HG03521 (cell line): ENCODE measurements around the gene ZP2.
"Not testable (repeated sequence)": the region's sequence is repeated elsewhere in the genome, so short reads cannot be mapped to it uniquely, and the experiment has no call there.

Experiments used
- ATAC-seq: cut with Tn5 transposase; IDR thresholded peaks from one replicate; pipeline ENCODE4 v1.9.1; 2021; ENCODE audit warnings: mild to moderate bottlenecking, moderate library complexity; ENCODE audit not compliant: unreplicated experiment

Gene ZP2

DNA sequence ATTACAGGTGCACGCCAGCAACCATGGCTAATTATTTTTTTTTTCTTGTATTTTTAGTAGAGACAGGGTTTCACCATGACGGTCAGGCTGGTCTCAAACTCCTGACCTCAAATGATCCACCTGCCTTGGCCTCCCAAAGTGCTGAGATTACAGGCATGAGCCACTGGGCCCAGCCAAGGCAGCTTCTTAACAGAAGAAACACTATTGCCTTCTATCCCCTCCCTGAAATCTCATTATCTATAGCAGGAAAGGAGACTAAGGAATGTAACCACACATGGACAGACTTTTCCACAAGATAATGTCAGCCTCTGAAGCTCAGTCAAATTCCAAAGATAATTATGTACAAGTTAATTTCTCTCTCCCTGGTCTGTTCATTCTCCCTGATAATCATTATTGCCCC, 5.7 kb upstream of the ZP2 start:
- no peak for ATAC-seq

DNA sequence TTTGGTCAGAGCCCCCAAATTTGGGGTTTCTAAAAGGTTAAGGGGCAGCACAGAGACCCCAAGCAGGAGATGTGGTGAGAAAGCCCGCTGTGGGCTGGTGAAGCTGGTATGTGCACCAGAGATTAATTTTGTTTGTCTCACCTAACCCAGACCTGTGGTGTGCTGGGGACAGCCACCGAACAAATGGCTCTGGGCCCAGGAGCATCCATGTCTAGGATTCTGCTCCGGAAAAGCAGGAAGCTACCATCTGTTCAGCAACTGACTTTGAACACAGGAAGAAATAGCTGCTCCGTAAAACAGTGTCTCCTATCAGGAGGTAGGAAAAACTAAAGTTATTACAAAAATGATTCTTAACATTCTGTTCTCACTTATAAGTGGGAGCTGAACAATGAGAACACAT, 2.7 kb upstream of the ZP2 start:
- no peak for ATAC-seq

DNA sequence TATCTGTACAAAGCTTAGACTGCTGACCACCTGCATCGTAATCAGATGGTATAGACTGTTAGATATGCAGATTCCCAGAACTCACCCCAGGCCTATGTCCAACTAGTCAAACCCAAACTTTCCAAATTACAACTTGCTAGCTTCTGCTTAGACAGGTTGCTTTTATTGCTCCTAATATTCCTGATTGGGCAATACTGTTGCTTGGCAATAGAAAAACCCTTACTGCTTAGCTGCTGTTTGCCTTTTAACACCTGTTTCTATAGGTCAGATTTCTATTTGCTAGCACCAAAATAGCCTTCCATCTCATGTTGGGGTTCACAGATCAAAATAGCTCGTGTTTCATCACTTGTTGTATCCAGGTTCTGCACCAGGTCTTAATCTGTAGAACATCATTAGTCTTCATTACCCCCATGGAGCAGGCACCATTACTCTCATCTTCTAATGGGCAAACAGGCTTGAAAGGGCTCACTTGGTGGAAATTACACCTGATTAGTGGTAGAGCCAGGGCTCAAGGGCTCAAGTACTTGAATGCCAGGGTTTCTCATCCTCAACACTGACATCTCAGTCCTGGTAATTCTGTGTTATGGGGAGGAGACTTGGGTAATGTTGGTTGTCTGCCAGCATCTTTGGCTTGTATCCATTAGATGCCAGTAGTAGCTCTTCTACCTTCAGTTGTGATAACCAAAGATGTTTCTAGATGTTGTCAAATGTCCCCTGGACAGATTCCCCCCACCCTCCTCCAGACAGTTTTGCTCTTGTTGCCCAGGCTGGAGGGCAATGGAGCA, 2.7 kb downstream of the ZP2 start:
- ATAC-seq, result no peak

DNA sequence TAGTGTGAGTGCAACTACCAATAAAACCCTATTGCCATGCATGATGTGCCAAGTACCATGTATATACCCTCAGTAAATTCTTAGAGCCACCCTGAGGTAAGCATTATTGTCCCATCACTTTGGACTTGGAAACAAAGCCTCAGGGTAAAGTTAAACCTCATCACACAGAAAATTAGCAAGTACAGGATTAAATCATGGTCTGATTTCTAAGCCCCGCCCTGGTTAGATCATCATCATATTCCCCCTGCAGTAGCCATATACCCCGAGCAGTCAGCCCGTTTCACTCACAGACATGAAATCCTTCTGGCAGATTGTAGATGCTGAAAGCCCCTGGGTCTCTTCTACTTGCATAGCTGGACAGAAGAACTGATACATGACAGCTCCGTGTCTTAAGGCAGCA, 4.8 kb downstream of the ZP2 start:
- ATAC-seq, result no peak

DNA sequence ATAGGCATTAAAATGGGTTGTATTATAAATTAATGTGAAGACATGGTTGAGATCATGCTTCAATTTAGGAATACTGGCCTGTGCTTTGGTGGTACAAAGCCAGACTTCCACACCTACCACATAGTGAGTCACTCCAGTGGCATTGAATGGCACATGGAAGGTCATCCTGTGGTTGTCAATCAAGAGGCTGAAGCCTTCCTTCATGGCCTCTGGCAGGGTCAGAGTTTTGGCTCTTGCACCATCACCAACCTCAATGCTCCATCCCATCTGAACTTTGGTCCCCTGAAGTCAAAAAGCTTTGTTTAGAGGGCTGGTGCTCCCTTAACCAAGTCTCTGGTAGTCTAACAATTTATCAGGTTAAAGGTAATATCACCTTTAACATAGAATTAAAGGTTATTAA, 6.1 kb downstream of the ZP2 start:
- ATAC-seq, result no peak

DNA sequence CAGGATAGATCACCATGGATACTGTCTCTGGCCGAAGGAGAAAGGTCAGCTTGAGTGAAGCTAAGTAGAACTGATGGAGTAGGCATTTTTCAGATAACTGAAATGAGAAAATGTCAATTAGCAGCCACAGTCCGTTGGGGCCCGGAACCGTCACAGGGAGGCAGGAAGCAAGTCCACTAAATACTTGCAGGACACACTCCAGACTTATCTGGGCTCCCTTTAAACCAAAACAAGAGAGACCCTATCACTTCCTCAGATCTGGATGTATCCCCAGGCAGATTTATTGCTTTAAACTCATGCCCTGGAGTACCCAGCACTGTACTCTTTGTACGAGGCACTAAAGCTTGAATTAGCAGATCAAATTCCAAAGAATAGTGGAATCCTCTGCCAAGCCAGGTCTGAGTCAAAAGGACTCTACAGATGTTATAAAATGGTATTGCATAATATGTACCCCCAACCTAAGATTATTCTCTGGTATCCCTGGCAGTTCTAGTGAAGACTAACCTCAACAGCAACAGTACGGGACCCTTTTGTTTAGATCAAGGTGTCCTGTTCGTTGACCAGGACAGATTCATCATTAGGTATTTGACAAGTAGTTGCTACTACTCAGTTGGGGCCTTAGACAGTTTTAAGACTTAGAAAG, 8.1 kb downstream of the ZP2 start:
- ATAC-seq, result no peak

DNA sequence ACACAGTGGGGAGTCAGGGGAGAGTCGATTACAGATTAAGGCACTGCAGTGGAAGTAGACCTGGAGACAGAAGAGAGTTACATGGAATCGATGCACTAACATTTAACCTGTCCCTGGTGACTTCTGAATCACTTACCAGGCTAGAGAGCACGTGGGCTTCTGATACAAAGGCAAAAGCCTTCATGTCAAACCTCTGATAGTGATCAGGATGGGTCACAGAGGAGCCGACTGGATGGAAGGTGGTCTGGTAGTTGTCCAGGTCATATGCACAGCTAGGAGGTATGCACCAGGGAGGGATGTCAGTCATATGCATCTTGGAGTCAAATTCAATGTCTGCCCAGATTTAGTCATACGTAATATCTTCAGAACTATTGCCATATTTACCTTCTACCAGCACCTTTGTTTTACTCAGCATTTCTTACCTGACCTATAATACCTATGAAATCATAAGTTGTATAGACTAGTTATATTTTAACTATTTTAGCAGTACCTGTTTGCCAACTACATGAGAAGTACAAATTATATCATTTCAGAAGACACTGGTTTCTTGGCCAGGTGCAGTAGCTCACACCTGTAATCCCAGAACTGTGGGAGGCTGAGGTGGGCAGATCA, 11.7 kb downstream of the ZP2 start:
- no peak for ATAC-seq

DNA sequence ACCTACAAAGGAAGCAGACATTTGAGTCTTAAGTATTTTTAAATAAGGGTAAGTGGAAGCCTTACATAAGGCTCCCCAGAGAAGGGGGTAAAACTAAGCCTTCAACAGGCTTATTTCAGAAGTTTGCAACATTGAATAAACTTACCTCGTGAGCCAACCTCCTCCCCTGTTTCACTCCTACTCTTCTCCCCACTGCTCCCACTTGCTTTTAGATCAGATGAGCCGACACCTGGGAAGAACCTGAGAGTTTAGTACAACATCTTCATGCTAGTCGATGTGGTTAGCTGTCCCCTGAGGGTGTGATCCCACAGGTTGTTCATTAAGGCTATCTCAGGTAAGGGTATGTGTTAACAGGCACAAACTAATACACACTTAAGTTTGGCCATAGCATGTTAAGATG, 13.8 kb downstream of the ZP2 start:
- no peak for ATAC-seq

DNA sequence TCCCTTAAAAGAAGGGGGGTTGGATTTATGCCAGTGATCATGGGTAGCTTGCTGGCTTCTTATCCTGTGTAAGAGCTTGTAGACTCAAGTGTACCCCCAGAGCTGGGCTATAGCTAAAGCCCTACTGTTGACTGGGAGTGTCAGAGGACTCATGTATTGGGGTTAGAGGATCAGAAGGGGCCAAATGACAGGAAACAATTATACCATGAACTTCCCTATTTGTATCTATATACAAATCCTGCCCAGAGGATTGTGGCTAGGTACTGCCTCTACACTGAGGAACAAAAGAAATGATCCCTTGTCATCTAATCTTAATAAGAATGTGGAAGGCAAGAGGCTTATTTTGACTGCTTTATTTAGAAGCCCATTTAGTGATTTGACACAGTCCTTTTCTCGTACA, 14.3 kb downstream of the ZP2 start:
- ATAC-seq, result no peak

DNA sequence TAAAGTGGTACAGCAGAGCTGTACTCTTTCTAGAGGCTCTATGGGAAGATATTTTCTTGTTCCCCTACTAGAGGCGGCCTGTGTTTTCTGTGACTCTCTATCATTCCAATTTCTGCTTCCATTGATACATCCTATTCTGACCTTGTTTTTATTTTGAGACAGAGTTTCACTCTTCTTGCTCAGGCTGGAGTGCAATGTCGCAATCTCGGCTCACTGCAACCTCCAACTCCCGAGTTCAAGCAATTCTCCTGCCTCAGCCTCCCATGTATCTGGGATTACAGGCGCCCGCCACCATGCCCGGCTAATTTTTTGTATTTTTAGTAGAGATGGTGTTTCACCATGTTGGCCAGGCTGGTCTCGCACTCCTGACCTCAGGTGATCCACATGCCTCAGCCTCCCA, 16.0 kb downstream of the ZP2 start:
- not testable (repeated sequence) for ATAC-seq

DNA sequence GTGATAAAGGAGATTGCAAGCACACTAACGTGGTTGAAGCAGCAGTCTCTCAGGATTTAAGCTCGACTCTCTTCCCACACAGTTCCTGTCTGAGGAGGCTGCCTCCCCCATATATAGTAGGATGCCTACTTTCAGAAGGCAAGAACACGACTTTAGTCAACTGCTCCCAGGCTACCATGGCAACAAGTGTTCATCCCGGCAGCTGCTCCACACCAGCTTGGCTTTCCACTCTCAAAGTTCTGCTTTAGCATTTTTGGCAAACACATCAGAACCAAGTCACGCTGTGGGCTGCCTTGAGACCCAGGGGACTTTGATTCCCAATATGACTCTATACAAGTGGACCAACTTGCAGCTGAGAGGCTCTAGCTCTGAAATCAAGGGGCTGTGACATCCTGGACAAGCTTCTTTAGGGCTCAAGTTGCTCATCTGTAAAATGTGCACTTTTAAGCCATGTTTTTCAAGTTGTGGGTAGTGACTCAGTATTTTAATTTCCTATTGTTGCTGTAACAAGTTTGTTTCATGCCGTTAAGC, 16.5 kb downstream of the ZP2 start:
- no peak for ATAC-seq

DNA sequence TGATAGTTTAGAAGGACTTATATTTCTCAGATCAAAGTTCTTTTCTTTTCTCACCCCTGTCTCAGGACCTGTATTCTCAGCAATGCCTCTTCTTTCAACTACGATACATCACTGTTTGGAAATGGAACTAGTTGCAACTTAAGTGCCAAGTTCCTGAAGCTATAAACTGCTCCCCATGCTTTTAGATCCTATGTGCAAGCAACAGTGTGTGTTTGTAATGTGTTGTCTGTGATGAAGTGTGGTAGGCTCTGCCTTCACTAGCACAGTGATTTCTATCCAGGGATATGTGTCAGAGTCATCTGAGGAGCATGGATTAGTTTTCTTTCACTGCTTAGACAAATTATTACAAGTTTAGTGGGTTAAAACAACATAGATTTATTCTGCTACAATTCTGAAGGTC, 18.4 kb downstream of the ZP2 start:
- no peak for ATAC-seq

DNA sequence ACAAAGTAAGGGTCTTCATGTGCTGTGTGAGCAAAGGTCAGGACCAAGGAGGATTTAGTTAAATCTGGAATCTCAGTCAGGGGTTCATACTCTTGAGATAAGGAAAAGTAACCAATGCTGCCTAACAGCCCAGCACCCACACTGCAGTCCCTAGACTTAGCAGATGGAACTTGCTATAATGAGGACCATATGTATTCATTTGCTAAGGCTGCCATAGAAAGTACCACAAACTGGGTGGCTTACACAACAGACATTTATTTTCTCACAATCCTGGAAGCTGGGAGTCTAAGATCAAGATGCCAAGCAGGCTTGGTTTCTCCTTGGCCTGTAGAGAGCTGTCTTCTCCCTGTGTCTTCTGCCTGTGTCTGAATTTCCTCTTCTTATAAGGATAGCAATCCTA, 20.8 kb downstream of the ZP2 start:
- no peak for ATAC-seq

DNA sequence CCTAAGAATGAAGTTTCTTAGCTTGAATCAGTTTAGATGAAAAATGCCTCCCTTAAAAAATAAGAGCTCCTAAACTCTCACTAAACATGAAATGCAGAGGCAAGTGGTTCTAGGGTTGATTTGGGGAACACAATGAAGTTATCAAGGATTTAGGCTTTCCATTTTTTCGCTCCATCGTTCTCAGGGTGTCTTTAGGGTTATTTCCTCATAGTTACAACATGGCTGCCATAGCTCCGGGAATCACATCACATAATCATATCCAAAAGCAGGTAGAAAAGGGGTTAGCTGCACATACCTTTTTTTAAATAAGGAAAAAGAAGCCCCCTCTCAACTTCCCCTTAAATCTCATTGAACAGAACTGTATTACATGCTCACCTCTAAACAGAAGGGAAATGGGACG, 21.4 kb downstream of the ZP2 start:
- no peak for ATAC-seq

DNA sequence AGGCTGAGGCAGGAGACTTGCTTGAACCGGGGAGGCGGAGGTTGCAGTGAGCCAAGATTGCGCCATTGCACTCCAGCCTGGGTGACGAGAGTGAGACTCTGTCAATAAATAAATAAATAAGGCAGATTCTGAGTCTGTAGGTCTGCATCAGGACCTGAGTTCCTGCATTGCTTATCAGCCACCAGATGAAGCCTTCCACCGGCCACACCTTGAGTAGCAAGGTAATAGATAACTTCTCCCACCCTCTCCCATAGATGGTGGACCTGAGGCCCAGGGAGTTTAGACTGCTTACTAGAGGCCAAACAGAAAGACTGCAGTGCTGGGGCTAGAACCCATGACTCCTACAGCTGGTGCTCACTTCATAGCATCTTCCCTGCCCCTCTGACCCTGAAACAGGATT, 22.1 kb downstream of the ZP2 start:
- ATAC-seq, result no peak

DNA sequence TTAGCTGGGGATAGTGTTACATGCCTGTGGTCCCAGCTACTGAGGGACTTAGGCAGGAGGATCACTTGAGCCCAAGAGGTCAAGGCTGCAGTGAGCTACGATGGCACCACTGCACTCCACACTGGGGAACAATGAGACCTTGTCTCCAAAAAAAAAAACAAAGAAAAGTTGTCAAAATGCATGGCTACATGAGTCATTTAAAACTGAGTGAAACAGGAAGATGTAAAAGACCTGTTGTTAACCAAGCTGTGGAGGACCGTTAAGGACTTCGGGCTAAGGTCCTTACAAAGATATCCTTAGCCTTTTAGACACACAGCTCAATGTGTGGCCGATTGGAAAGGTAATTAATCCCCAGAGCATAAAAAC, 25.1 kb downstream of the ZP2 start:
- no peak for ATAC-seq

DNA sequence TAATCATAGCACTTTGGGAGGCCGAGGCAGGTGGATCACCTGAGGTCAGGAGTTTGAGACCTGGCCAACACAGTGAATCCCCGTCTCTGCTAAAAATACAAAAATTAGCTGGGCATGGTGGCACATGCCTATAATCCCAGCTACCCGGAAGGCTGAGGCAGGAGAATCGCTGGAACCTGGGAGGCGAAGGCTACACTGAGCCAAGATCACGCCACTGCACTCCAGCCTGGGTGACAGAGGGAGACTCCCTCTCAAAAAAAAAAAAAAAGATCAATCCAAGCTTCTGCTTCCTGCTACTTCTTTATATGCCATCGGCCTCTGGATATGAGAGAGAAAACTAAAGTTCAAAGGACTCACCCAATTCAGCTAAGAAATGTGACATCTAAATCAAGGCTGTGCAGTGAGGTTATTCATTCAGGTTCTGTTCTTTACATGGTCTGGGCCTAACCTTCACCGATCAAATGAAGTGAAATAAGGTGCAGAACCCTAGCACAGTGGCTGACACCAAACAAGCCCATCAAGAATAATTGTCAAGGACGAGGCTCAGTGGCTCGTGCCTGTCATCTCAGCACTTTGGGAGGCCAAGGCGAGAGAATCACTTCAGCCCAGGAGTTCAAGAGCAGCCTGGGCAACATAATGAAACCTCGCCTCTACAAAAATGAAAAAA, 25.6 kb downstream of the ZP2 start:
- no peak for ATAC-seq

DNA sequence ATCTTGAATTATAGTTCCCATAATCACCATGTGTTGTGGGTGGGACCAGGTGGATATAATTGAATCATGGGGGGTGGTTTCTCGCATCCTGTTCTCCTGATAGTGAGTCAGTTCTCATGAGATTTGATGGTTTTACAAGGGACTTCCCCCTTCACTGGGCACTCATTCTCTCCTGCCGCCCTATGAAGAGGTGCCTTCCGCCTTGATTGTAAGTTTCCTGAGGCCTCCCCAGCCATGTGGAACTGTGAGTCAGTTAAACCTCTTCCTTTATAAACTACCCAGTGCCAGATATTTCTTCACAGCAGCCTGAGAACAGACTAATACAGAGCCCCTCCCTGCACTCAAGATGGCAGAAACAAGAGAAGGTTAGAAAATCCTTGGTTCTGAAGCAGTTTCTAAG, 26.5 kb downstream of the ZP2 start:
- ATAC-seq, result no peak

DNA sequence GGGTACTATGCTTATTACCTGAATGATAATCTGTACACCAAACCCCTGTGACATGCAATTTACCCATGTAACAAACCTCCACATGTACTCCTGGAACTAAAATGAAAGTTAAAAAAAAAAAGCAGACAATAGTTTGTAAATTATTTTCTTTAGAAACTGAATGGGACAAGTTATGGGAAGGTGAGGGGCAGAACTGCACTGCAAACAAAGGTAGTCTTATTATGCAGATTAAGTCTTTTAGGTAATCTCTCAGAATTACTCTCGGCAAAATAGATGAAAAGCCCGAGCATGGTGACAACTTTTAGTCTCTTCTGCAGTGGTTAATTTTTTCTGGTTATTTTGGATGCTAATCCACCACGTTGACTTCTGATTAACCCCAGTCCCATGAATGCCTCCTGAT, 27.4 kb downstream of the ZP2 start:
- no peak for ATAC-seq

DNA sequence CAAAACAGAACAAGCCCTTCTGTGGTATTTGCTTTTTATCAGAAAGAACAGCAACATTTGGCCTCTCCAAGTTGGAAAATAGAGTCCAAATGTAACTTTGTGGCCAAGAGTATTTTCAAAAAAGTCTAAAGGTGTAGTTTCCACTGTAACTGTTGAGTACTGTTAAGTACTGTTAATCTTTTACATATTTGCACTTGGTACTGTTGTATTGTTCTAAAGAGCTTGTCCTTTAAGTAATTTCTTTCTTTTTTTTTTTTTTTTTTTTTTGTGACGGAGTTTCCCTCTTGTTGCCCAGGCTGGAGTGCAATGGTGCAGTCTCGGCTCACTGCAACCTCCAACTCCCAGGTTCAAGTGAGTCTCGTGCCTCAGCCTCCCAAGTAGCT, 31.4 kb downstream of the ZP2 start:
- no peak for ATAC-seq

DNA sequence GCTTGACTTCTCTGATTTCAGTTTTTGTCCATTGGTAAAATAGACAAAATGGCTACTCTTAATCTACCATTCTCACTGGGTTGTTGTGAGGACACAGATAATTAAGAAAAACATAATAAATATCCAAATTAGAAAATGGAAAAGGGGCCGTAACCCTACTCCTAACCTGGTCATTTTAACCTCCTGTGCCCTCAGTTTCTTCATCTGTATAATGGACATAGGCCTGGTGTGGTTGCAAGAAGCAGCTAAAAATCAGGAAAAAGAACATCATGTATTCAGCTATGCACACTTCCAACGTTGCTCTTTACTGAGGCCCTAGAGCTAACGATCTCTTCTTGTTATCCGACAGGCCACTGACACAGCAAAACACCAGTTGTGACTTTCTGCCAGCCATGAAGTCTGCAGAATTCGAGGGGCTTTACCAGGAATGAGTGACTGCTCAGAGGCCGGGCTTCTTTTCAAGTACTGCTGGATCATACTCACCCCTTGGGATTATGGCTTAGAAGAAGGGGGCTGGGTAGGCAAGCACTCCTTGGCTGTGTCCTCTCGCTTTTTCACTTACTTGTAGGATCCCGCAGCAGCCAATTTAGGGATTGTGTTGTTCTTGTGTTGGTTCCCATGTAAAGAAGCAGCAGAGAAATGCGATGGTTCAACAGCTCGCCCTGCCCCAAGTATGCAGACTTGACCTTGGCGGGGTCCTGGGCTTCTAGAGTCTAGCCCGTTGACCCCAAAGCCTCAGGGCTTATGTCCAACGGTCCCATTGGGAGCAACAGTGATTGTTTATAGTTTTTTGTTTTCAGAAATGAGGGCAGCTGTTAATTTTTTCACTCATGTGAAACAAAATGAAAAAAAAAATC, 32.0 kb downstream of the ZP2 start:
- no peak for ATAC-seq
